SK-N-SH (cell line): ENCODE results near the gene ISM1. TPM values are rescaled to one million over a fixed set of nuclear protein-coding genes. Genes with fewer than 3 reads are reported as not detected.

Source experiments
- CTCF ChIA-PET: fragments of 300-600, 350-600 bp; formaldehyde crosslinking; extraction: SDS; loops from one replicate; lab custom pipeline; 2021; lab: Yijun Ruan, JAX
- POLR2A ChIA-PET: fragments of 350-600 bp; sonication (Branson Sonifier 250); formaldehyde crosslinking; extraction: SDS; loops from one replicate; lab custom pipeline; 2020; ENCODE audit warnings: antibody characterized with exemption, inconsistent platforms; lab: Yijun Ruan, JAX
- DNase-seq: peaks from one replicate; pipeline ENCODE4 v3.0.0; 2012
- H2AFZ ChIP-seq: fragments of 200-600 bp; sonication (generic); 2 replicates; pipeline ENCODE4 v1.8.1; 2016; ENCODE audit warnings: antibody characterized with exemption, mild to moderate bottlenecking, low read depth
- H3F3A ChIP-seq: fragments of 200-600 bp; sonication (generic); replicated peaks from 2 replicates; pipeline ENCODE3; 2016; ENCODE audit warnings: antibody characterized with exemption, mild to moderate bottlenecking; ENCODE audit not compliant: insufficient read depth
- H3K27ac ChIP-seq, 2 experiments: fragments of 200-500 bp in 1 of 2; fragments of 200-600 bp in 1 of 2; sonication (Bioruptor generic) in 1 of 2; sonication (generic), shearing (Covaris generic) in 1 of 2; 2 replicates each; pipeline versions ENCODE4 v1.5.1 to v1.6.1; 2014 to 2016; ENCODE audit warnings: low read depth in 2 of 2, inconsistent platforms in 1 of 2, low read length in 1 of 2, mild to moderate bottlenecking in 1 of 2, mixed read lengths in 1 of 2
- H3K27me3 ChIP-seq: fragments of 200-600 bp; sonication (generic), shearing (Covaris generic); 2 replicates; pipeline ENCODE4 v1.6.1; 2016; ENCODE audit warnings: mixed run types; ENCODE audit not compliant: insufficient read depth
- H3K36me3 ChIP-seq, 2 experiments: fragments of 200-500 bp in 1 of 2; fragments of 200-600 bp in 1 of 2; sonication (Bioruptor generic) in 1 of 2; sonication (generic) in 1 of 2; replicated peaks in 1 of 2; 2 replicates each; pipeline versions ENCODE3 to v1.5.1; 2014 to 2016; ENCODE audit warnings: low read length in 1 of 2, mild to moderate bottlenecking in 1 of 2; ENCODE audit not compliant: insufficient read depth in 2 of 2, control insufficient read depth in 1 of 2
- H3K4me1 ChIP-seq, 2 experiments: fragments of 200-500 bp in 1 of 2; fragments of 200-600 bp in 1 of 2; sonication (Bioruptor generic) in 1 of 2; sonication (generic), shearing (Covaris generic) in 1 of 2; 2 replicates each; pipeline versions ENCODE4 v1.5.1 to v1.6.1; 2014 to 2016; ENCODE audit warnings: low read depth in 1 of 2, low read length in 1 of 2, mixed run types in 1 of 2; ENCODE audit not compliant: insufficient read depth in 2 of 2, control insufficient read depth in 1 of 2
- H3K4me2 ChIP-seq: fragments of 200-600 bp; sonication (generic), shearing (Covaris generic); 2 replicates; pipeline ENCODE4 v1.6.1; 2017; ENCODE audit warnings: mixed run types
- H3K4me3 ChIP-seq, 2 experiments: fragments of 200-500 bp in 1 of 2; fragments of 200-600 bp in 1 of 2; sonication (Bioruptor generic) in 1 of 2; sonication (generic), shearing (Covaris generic) in 1 of 2; 2 replicates each; pipeline versions ENCODE4 v1.5.1 to v1.8.1; 2014 to 2016; ENCODE audit warnings: low read depth in 2 of 2, inconsistent platforms in 1 of 2, low read length in 1 of 2, mild to moderate bottlenecking in 1 of 2, mixed read lengths in 1 of 2, moderate library complexity in 1 of 2
- H3K79me2 ChIP-seq: fragments of 200-600 bp; sonication (generic); 2 replicates; pipeline ENCODE4 v1.8.1; 2017; ENCODE audit warnings: mild to moderate bottlenecking; ENCODE audit not compliant: insufficient read depth
- H3K9ac ChIP-seq: fragments of 200-600 bp; sonication (generic); 2 replicates; pipeline ENCODE4 v1.6.1; 2017; ENCODE audit warnings: mixed run types
- H3K9me2 ChIP-seq: fragments of 200-600 bp; sonication (generic); 2 replicates; pipeline ENCODE4 v1.6.1; 2017; ENCODE audit warnings: mixed run types
- H3K9me3 ChIP-seq: fragments of 200-600 bp; sonication (generic); 2 replicates; pipeline ENCODE4 v1.6.1; 2017; ENCODE audit warnings: mixed run types, mild to moderate bottlenecking, moderate library complexity
- H4K20me1 ChIP-seq: fragments of 200-600 bp; sonication (generic); 2 replicates; pipeline ENCODE4 v1.6.1; 2017; ENCODE audit warnings: mild to moderate bottlenecking, mixed run types; ENCODE audit not compliant: insufficient read depth
- FOSL2 ChIP-seq: IDR thresholded peaks from 2 replicates; pipeline ENCODE4 v1.4.0; 2012; ENCODE audit warnings: low read depth, mild to moderate bottlenecking, moderate library complexity, borderline replicate concordance
- NFIC ChIP-seq: IDR thresholded peaks from 2 replicates; pipeline ENCODE4 v1.4.0; 2012; ENCODE audit warnings: borderline replicate concordance
- PBX3 ChIP-seq: IDR thresholded peaks from 2 replicates; pipeline ENCODE4; 2012
- POLR2AphosphoS5 ChIP-seq: IDR thresholded peaks from 2 replicates; pipeline ENCODE4 v1.6.1; 2012; ENCODE audit warnings: low read depth, low read length
- TCF12 ChIP-seq: IDR thresholded peaks from 2 replicates; pipeline ENCODE4 v1.4.0; 2012
- TEAD4 ChIP-seq: IDR thresholded peaks from 2 replicates; pipeline ENCODE4 v1.4.0; 2012; ENCODE audit warnings: mild to moderate bottlenecking, borderline replicate concordance; ENCODE audit not compliant: insufficient read depth
- WGBS: methylation state at CpG from one replicate; pipeline ENCODE4 v1.1.6; 2017; ENCODE audit warnings: low lambda C conversion rate; 5-methylcytosine and 5-hydroxymethylcytosine counted together
- polyA plus RNA-seq, 3 experiments: library from polyadenylated mRNA; depleted of rRNA; stranded (reverse); fragments of >200 nt; gene quantifications; 2 replicates each; pipeline ENCODE4 v1.2.3, GENCODE V29; 2012
- TF ChIP-seq, protein P1 (sequence below): IDR thresholded peaks from 2 replicates; pipeline ENCODE4 v1.4.0; 2012; ENCODE audit warnings: low read depth, borderline replicate concordance

Gene ISM1
- polyA plus RNA-seq, 1 of the 3 experiments (the other 2 are of a cell fraction) = not detected

DNA sequence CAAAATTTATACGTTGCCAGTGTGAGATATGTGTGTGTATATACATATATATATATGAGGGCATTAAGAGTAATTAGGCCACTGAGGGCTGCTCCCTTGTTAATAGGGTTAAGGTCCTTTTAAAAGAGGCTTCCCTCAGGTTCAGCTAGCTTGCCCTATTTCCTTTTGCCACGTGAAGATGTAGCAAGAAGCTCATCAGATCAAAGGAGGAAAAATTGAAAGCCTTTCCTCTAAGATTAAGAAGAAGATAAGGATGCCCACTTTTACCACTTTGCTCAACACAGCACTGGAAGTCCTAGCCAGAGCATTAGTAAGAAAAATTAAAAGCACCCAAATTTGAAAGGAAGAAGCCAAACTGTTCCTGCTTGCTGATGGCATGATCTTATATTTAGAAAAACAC, 33.2 kb upstream of the ISM1 start (continued):
- TF ChIP-seq TEAD4 = no peak
- TF ChIP-seq PBX3 = no peak
- no peak for TF ChIP-seq FOSL2

DNA sequence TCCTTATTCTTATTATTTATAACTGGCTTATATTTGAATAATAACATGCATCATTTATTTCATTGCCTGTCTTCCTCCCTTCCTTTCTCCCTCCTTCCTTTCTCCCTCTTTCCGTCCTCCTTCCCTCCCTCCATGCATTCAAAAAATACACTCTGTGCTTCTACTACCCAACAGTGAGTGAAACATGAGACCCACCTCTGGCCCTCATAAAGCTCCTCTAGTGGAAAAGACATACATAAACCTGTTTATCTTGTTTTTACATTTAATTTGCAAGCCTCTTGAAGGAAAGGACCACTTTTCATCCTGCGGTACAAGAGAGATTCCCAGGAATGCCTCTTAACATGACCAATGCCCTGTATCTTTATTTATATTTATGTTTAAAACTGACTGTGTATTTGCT, 21.8 kb upstream of the ISM1 start:
- H3K79me2 ChIP-seq = no peaks in the 10 kb centered on the region
- ChIA-PET CTCF (no interaction called here), POLR2A (no interaction called here)
- no peaks in the 10 kb centered on the region for H3K36me3 ChIP-seq
- no peaks in the 10 kb centered on the region for H3K27me3 ChIP-seq
- no peaks in the 10 kb centered on the region for H3F3A ChIP-seq
- no peaks in the 10 kb centered on the region for H3K4me1 ChIP-seq
- H3K4me2 ChIP-seq = no peak overlapping the region
- no peak overlapping the region for H3K4me3 ChIP-seq
- H2AFZ ChIP-seq = no peak overlapping the region
- no peaks in the 10 kb centered on the region for H4K20me1 ChIP-seq
- DNase-seq = no peak
- 73% methylated on average over 2 of the region's 2 CpGs for WGBS
- H3K9me3 ChIP-seq = no peaks in the 10 kb centered on the region
- no peak overlapping the region for H3K9ac ChIP-seq
- no peaks in the 10 kb centered on the region for H3K9me2 ChIP-seq
- no peak for TF ChIP-seq TEAD4
- TF ChIP-seq POLR2AphosphoS5 = no peak
- TF ChIP-seq NFIC = no peak
- H3K27ac ChIP-seq = no peak overlapping the region

GRCh38 chr20:13200767-13201500, 20.1 kb upstream of the ISM1 start:
- Histone ChIP-seq H3F3A (no peaks in the 10 kb centered on the region), H3K36me3 (no peaks in the 10 kb centered on the region), H3K4me1 (no peaks in the 10 kb centered on the region), H3K9ac (no peak overlapping the region), H3K4me3 (no peak overlapping the region), H3K9me2 (no peaks in the 10 kb centered on the region), H3K9me3 (no peaks in the 10 kb centered on the region), H2AFZ (no peak overlapping the region), H3K27me3 (no peaks in the 10 kb centered on the region), H4K20me1 (no peaks in the 10 kb centered on the region), H3K27ac (no peak overlapping the region), H3K79me2 (no peaks in the 10 kb centered on the region), H3K4me2 (no peak overlapping the region)
- DNase-seq = no peak
- POLR2A ChIA-PET = no interaction called here
- WGBS = 34% methylated on average over 5 of the region's 5 CpGs
- CTCF ChIA-PET = no interaction called here
- TF ChIP-seq, protein P1, sequence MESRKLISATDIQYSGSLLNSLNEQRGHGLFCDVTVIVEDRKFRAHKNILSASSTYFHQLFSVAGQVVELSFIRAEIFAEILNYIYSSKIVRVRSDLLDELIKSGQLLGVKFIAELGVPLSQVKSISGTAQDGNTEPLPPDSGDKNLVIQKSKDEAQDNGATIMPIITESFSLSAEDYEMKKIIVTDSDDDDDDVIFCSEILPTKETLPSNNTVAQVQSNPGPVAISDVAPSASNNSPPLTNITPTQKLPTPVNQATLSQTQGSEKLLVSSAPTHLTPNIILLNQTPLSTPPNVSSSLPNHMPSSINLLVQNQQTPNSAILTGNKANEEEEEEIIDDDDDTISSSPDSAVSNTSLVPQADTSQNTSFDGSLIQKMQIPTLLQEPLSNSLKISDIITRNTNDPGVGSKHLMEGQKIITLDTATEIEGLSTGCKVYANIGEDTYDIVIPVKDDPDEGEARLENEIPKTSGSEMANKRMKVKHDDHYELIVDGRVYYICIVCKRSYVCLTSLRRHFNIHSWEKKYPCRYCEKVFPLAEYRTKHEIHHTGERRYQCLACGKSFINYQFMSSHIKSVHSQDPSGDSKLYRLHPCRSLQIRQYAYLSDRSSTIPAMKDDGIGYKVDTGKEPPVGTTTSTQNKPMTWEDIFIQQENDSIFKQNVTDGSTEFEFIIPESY = no peak
- no peak for TF ChIP-seq TCF12
